HCT116 (cell line): ENCODE results near the gene IL18BP. TPM values are rescaled to one million over a fixed set of nuclear protein-coding genes. Genes with fewer than 3 reads are reported as not detected.

Source experiments
- ATAC-seq: fragments of 200-7000 bp; cut with Tn5 transposase; 2 replicates; pipeline ENCODE4 v1.9.1; 2020; ENCODE audit warnings: mild to moderate bottlenecking, moderate library complexity
- BruUV-seq: library from RNA; stranded (reverse); fragments of 400-500 nt; replicated peaks from 2 replicates; lab custom pipeline; 2021; lab: Mats Ljungman, UMichigan
- CTCF ChIA-PET: fragments of 300-600 bp; sonication (Branson Sonifier 250); formaldehyde crosslinking; loops from one replicate; lab custom pipeline; 2021; ENCODE audit warnings: antibody characterized with exemption; lab: Charles Lee
- POLR2A ChIA-PET: fragments of 300-600, 350-600 bp; sonication (Branson Sonifier 250); formaldehyde crosslinking; loops from one replicate; lab custom pipeline; 2021; ENCODE audit warnings: antibody characterized with exemption; lab: Charles Lee
- RAD21 ChIA-PET, 2 experiments: fragments of 300-600 bp; sonication (Branson Sonifier 250); formaldehyde crosslinking; loops; one replicate each; lab custom pipeline; 2023; ENCODE audit warnings: low total read pairs in 2 of 2; ENCODE audit not compliant: uncharacterized antibody in 2 of 2, unreplicated experiment in 2 of 2, low non-redundant PET in 1 of 2; lab: Charles Lee
- DNase-seq: peaks from one replicate; pipeline ENCODE4 v3.0.0-alpha.2; 2010; ENCODE audit warnings: low read depth, low spot score
- H2AFZ ChIP-seq: fragments of 200-600 bp; shearing (Covaris generic), sonication (generic); 2 replicates; pipeline ENCODE4 v1.6.1; 2017; ENCODE audit warnings: low read depth, mixed run types, mixed read lengths, antibody characterized with exemption, low read length; ENCODE audit not compliant: poor library complexity, severe bottlenecking
- H3K27ac ChIP-seq: 2 replicates; pipeline ENCODE4 v1.5.1; 2012; ENCODE audit warnings: low read depth, low read length
- H3K27me3 ChIP-seq: fragments of 200-600 bp; sonication (generic); 2 replicates; pipeline ENCODE4 v1.6.1; 2016; ENCODE audit warnings: mixed run types, low read length, mixed read lengths; ENCODE audit not compliant: insufficient read depth
- H3K36me3 ChIP-seq, 2 experiments: fragments of 200-500 bp in 1 of 2; fragments of 200-600 bp in 1 of 2; sonication (Bioruptor generic) in 1 of 2; sonication (generic) in 1 of 2; 2 replicates each; pipeline versions ENCODE4 v1.5.1 to v1.6.1; 2014 to 2016; ENCODE audit warnings: low read length in 2 of 2, inconsistent platforms in 1 of 2, mixed read lengths in 1 of 2, mixed run types in 1 of 2; ENCODE audit not compliant: insufficient read depth in 2 of 2, control insufficient read depth in 1 of 2
- H3K4me1 ChIP-seq, 2 experiments: fragments of 200-600 bp in 1 of 2; sonication (generic) in 1 of 2; 2 replicates each; pipeline versions ENCODE4 v1.5.1 to v1.6.1; 2012 to 2017; ENCODE audit warnings: low read length in 2 of 2, inconsistent platforms in 1 of 2, mild to moderate bottlenecking in 1 of 2, mixed read lengths in 1 of 2, mixed run types in 1 of 2, moderate library complexity in 1 of 2; ENCODE audit not compliant: insufficient read depth in 2 of 2, control insufficient read depth in 1 of 2
- H3K4me2 ChIP-seq: fragments of 200-600 bp; sonication (generic); 2 replicates; pipeline ENCODE4 v1.6.1; 2017; ENCODE audit warnings: mixed run types, low read length, mixed read lengths
- H3K4me3 ChIP-seq, 2 experiments: fragments of 200-600 bp in 1 of 2; sonication (generic) in 1 of 2; replicated peaks in 1 of 2; 2 replicates each; pipeline ENCODE4 v1.5.1; 2011 to 2016; ENCODE audit warnings: low read length in 2 of 2, control low read depth in 1 of 2, low read depth in 1 of 2, mild to moderate bottlenecking in 1 of 2, mixed read lengths in 1 of 2, mixed run types in 1 of 2
- H3K79me2 ChIP-seq: fragments of 200-600 bp; sonication (generic); 2 replicates; pipeline ENCODE4 v1.6.1; 2017; ENCODE audit warnings: mild to moderate bottlenecking, mixed run types, low read length, moderate library complexity, mixed read lengths; ENCODE audit not compliant: insufficient read depth
- H3K9ac ChIP-seq: fragments of 200-600 bp; sonication (generic); 2 replicates; pipeline ENCODE4 v1.6.1; 2016; ENCODE audit warnings: low read length, mixed read lengths
- H3K9me2 ChIP-seq: fragments of 200-600 bp; sonication (generic), shearing (Covaris generic); 2 replicates; pipeline ENCODE4 v1.6.1; 2017; ENCODE audit warnings: mixed run types, mild to moderate bottlenecking, moderate library complexity; ENCODE audit not compliant: insufficient read depth
- H3K9me3 ChIP-seq, 2 experiments: fragments of 200-500 bp in 1 of 2; fragments of 200-600 bp in 1 of 2; sonication (Bioruptor generic) in 1 of 2; sonication (generic) in 1 of 2; 2 replicates each; pipeline ENCODE4 v1.6.1; 2014 to 2017; ENCODE audit warnings: low read length in 2 of 2, mixed read lengths in 2 of 2, inconsistent platforms in 1 of 2, low read depth in 1 of 2, mild to moderate bottlenecking in 1 of 2, mixed run types in 1 of 2, moderate library complexity in 1 of 2; ENCODE audit not compliant: control insufficient read depth in 1 of 2, insufficient read depth in 1 of 2
- H4K20me1 ChIP-seq: fragments of 200-600 bp; sonication (generic), shearing (Covaris generic); 2 replicates; pipeline ENCODE4 v1.6.1; 2017; ENCODE audit warnings: mixed run types, mild to moderate bottlenecking, moderate library complexity; ENCODE audit not compliant: insufficient read depth
- ATF3 ChIP-seq: IDR thresholded peaks from 2 replicates; pipeline ENCODE4 v1.6.1; 2012
- CBX3 ChIP-seq: IDR thresholded peaks from 2 replicates; pipeline ENCODE4 v1.6.1; 2012; ENCODE audit warnings: low read depth
- CEBPB ChIP-seq: IDR thresholded peaks from 2 replicates; pipeline ENCODE4 v1.6.1; 2012; ENCODE audit warnings: low read depth
- ELF1 ChIP-seq: IDR thresholded peaks from 2 replicates; pipeline ENCODE4 v1.6.1; 2012; ENCODE audit warnings: low read depth, borderline replicate concordance
- EZH2phosphoT487 ChIP-seq: fragments of 200-600 bp; IDR thresholded peaks from 2 replicates; pipeline ENCODE4 v1.6.1; 2018; ENCODE audit warnings: antibody characterized with exemption, borderline replicate concordance
- JUND ChIP-seq: IDR thresholded peaks from 2 replicates; pipeline ENCODE4 v1.6.1; 2012
- POLR2A ChIP-seq: IDR thresholded peaks from 2 replicates; pipeline ENCODE4 v1.7.0; 2011; ENCODE audit warnings: borderline replicate concordance; ENCODE audit not compliant: insufficient read depth, insufficient read length; ENCODE audit errors: extremely low read depth
- RAD21 ChIP-seq: IDR thresholded peaks from 2 replicates; pipeline ENCODE4 v1.6.1; 2012; ENCODE audit warnings: low read depth, mild to moderate bottlenecking
- REST ChIP-seq: IDR thresholded peaks from 2 replicates; pipeline ENCODE4 v1.6.1; 2012; ENCODE audit warnings: low read depth
- ZBTB33 ChIP-seq: IDR thresholded peaks from 2 replicates; pipeline ENCODE4 v1.6.1; 2011; ENCODE audit warnings: mild to moderate bottlenecking, low read length, moderate library complexity; ENCODE audit not compliant: insufficient replicate concordance; ENCODE audit errors: extremely low read depth
- ZNF274 ChIP-seq: fragments of 200-500 bp; sonication (Bioruptor generic); IDR thresholded peaks from 2 replicates; pipeline ENCODE4 v1.6.1; 2014; ENCODE audit warnings: mild to moderate bottlenecking, low read depth, low read length, inconsistent platforms
- intact Hi-C: fragments of 100-400 bp; cut with micrococcal nuclease; formaldehyde crosslinking; loops from 2 replicates; pipeline ENCODE4 v1.10.0; 2022
- total RNA-seq: library from RNA; stranded (reverse); gene quantifications from one replicate; pipeline ENCODE4 v1.2.1, GENCODE V29; 2021; ENCODE audit not compliant: unreplicated experiment

IL18BP gene
- total RNA-seq, 1 experiment from 2014 or later = 9.8 TPM

GRCh38 chr11:72014761-72015320 lies 16.1 kb downstream of the IL18BP start:
- BruUV-seq = TSS peak; percentile 49
- Histone ChIP-seq H4K20me1 (no peaks in the 10 kb centered on the region), H3K4me2 (no peak overlapping the region), H3K27ac (no peak overlapping the region), H3K36me3 (peaks cover 59 to 72% of the 10 kb centered on the region in 2 experiments), H3K79me2 (no peaks in the 10 kb centered on the region), H2AFZ (no peak overlapping the region), H3K27me3 (no peaks in the 10 kb centered on the region), H3K9me3 (no peaks in the 10 kb centered on the region), H3K4me3 (no peak overlapping the region), H3K9ac (no peak overlapping the region), H3K9me2 (no peaks in the 10 kb centered on the region), H3K4me1 (no peaks in the 10 kb centered on the region)
- no peak for ATAC-seq
- TF ChIP-seq EZH2phosphoT487 (no peak), RAD21 (no peak), CBX3 (no peak), ZNF274 (no peak), CEBPB (no peak), ATF3 (no peak), ELF1 (no peak), POLR2A (no peak), JUND (no peak), ZBTB33 (no peak), REST (no peak)
- intact Hi-C loops = no loop called here
- ChIA-PET CTCF (interaction anchor here (1.3 kb wide), 1 partner anchor 10 kb away, joined by 7 read pairs; no protein-coding TSS in a partner anchor), RAD21 (no interaction called here), POLR2A (no interaction called here)
- no peak for DNase-seq
